DMS 273 treated with DMSO at 0.1 percent for 48 hours (cell line): ENCODE results near the gene ARPC1A.
"Not testable (repeated sequence)": the region's sequence is repeated elsewhere in the genome, so short reads cannot be mapped to it uniquely, and the experiment has no call there.

Source experiments
- DNase-seq: peaks from one replicate; lab custom pipeline; 2025; lab: John Stamatoyannopoulos, UW

The ARPC1A gene

GRCh38 chr7:99325592-99326407 is at the start of gene ARPC1A:
TSS of gene ARPC1A (plus strand) at chr7:99325898. CDS start at chr7:99333354, 7,456 bp downstream.
- DNase-seq: peak; percentile 88

DNA sequence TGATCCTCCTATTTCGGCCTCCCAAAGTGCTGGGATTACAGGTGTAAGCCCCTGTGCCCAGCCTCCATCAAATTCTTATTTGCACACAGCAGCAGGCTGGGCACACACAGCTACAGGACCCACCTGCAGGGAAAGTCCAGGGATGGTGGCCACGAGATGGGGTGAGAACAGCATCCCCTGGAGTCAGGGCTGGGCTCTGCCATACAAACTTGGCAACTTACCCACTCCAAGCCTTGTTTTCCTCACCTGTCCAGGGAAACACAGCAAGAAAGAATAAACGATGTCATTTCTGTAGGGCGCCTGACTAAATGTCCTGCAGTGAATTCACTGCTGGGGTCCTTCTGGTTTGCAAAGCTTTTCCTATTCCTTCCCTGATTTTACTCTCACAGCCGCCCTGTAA is 47.5 kb upstream of the ARPC1A start:
- no peak for DNase-seq

- DNase-seq: not testable (repeated sequence)
Observed at GRCh38 chr7:99284165-99284564, 41.5 kb upstream of the ARPC1A start.

- DNase-seq: no peak
Observed at GRCh38 chr7:99287779-99288534, 37.7 kb upstream of the ARPC1A start.

DNA sequence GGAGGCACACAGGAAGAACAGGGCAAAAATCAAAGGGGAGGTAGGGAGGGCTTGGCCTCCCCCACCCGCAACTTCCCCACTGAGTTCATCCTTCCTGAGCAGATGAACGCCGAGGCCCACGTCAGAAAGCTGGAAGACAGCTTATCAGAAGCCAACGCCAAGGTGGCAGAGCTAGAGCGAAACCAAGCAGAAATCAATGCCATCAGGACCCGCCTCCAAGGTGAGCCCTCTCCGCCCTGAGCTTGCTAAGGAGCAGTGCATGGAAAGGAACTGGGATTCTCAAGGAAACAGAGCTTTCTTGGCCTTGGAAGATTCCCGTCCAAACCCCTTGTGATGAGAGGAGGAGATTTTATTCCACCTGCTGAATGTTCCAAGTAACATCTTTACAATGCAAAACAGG is 36.5 kb upstream of the ARPC1A start:
- no peak for DNase-seq

DNA sequence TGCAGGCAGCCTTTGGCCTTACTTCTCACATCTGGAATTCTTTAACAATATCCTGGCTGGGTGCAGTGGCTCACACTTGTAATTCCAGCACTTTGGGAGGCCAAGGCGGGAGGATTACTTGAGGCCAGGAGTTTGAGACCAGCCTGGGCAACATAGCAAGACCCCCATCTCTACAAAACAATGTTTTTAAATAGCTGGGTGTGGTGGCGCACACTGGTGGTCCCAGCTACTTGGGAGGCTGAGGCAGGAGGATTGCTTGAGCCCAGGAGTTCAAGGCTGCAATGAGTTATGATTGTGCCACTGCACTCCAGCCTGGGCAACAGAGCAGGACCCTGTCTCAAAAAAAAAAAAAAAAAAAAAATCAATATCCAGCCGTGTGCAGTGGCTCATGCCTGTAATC is 35.5 kb upstream of the ARPC1A start:
- DNase-seq: not testable (repeated sequence)

GRCh38 chr7:99290980-99291607 is 34.6 kb upstream of the ARPC1A start:
- DNase-seq: no peak

- no peak for DNase-seq
Observed at GRCh38 chr7:99292127-99292526, 33.6 kb upstream of the ARPC1A start.

GRCh38 chr7:99293167-99293566 is 32.5 kb upstream of the ARPC1A start:
- no peak for DNase-seq

DNA sequence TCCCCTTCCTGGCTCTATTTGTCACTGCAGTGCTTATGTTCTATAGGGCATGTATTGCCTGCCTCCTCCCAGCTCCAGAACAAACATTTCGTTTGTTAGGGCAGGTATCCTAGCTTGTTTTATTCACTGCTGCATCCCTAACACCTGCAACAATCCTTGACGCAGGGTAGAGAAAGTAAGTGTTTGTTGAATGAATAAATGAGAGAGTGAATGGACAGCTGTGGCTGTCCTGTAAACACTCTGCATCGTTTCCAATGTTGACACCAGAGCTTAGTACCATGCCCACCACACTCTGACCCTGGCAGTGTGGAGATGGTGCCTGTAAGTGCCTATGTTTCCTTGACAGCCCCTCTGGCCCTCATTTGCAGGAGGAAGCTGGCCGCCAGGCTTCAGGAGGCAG is 32.0 kb upstream of the ARPC1A start:
- no peak for DNase-seq

- DNase-seq: no peak
Observed at GRCh38 chr7:99296471-99296870, 29.2 kb upstream of the ARPC1A start.

- no peak for DNase-seq
Observed at GRCh38 chr7:99301496-99301895, 24.2 kb upstream of the ARPC1A start.

- no peak for DNase-seq
Observed at GRCh38 chr7:99305473-99306260, 20.0 kb upstream of the ARPC1A start.

GRCh38 chr7:99308461-99309074 is 17.1 kb upstream of the ARPC1A start:
- no peak for DNase-seq

DNA sequence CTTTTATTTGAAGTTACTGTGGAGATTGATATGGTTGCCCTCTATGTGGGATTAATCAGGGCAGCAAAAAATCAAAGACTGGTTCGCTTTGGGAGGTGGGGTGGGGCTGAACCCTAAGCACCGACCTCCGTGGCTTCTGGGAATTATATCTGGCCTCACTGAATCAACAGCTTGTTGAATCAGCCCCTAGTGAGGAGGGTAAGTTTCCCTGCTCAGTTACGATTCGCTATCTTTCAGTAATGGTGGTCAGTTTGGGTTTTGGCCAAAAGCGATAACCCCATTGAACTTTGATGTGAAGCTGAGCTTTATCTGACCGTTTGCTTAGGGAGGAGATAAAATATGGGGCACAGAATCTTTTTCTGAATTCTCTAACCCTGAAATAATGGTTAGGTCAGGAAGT is 16.6 kb upstream of the ARPC1A start:
- DNase-seq: no peak

GRCh38 chr7:99310004-99310403 is 15.7 kb upstream of the ARPC1A start:
- DNase-seq: no peak

GRCh38 chr7:99311702-99312101 is 14.0 kb upstream of the ARPC1A start:
- no peak for DNase-seq

- DNase-seq: no peak
Observed at GRCh38 chr7:99312316-99313203, 13.1 kb upstream of the ARPC1A start.

GRCh38 chr7:99313204-99313573 is 12.5 kb upstream of the ARPC1A start:
- DNase-seq: no peak

DNA sequence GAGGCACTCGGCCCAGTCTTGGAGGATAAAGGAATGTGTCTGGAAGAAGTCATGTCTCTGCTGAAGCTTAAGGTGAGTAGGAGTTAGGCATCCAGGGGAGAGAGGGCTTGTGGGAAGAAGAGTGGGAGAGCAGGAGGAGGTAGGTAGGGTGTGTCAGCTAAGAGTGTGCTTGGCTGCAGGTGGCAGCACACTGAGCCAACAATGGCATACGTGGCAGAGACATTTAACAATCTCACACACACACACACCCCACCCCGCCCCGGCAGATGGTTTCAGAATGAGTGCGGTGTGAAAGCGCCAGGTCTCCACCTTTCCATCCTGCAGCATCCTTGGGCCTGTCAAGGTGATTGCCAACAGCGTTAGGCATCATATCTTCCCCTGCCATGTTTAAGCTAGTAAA is 11.2 kb upstream of the ARPC1A start:
- DNase-seq: no peak

- no peak for DNase-seq
Observed at GRCh38 chr7:99320371-99320770, 5.3 kb upstream of the ARPC1A start.
